PFSK-1 (cell line): ENCODE measurements around the gene PC.

ENCODE experiments used
- FOXP2 ChIP-seq: optimal IDR thresholded peaks from 2 replicates; pipeline ENCODE3; 2011; ENCODE audit warnings: borderline replicate concordance, control low read depth, inconsistent platforms; ENCODE audit not compliant: insufficient read depth; ENCODE audit errors: extremely low read length, extremely low read depth
- POLR2AphosphoS5 ChIP-seq: IDR thresholded peaks from 2 replicates; pipeline ENCODE4 v1.6.1; 2012; ENCODE audit warnings: low read depth, mild to moderate bottlenecking, control low read depth, low read length, moderate library complexity
- SIN3A ChIP-seq: IDR thresholded peaks from 2 replicates; pipeline ENCODE4 v1.6.1; 2012; ENCODE audit warnings: mild to moderate bottlenecking, low read length, moderate library complexity, borderline replicate concordance; ENCODE audit not compliant: insufficient read depth
- TAF1 ChIP-seq: IDR thresholded peaks from 2 replicates; pipeline ENCODE4 v1.6.1; 2012; ENCODE audit warnings: low read length, control low read depth, borderline replicate concordance; ENCODE audit not compliant: insufficient read depth
- TF ChIP-seq, protein P1 (sequence below), 2 experiments: IDR thresholded peaks; 2 replicates each; pipeline versions ENCODE4 v1.6.1 to v1.8.0; 2011 to 2012; ENCODE audit warnings: low read depth in 2 of 2, low read length in 2 of 2, control low read depth in 1 of 2, inconsistent platforms in 1 of 2, mild to moderate bottlenecking in 1 of 2, moderate library complexity in 1 of 2; ENCODE audit not compliant: insufficient read depth in 1 of 2

Gene PC

DNA sequence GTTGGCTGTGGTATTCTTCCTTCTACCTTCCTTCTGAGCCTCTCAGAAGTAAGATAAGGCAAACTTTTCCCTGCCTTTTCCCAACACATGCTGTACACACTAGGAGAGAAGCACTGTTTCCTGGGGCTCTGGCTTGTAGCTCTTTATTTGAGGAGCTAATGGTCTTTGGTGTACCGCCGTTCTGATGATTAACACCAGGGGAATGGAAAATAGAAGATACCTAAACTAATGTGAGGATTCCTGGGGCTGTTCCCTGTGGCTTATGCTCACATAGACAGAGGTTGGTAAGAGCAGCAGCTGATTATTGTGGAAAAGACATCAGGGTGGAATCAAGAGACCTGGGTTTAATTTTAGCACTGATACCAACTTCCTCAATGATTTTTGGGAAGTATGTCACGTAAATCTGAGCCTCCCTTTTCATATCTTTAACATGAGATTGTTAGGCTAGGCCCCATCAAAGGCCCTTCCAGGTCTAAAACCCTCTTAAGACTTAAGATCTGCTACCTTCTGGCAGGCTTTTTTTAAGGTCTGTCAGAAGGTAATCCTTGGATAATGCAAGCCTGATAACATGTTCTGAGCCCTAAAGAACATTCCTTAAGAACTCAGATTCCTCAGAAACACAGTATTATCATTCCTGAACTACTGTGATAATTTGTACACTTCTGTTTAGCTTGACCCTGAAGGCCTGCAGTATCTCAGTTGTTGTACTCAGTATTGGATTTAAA is 139.8 kb downstream of the PC start:
- TF ChIP-seq, protein P1, sequence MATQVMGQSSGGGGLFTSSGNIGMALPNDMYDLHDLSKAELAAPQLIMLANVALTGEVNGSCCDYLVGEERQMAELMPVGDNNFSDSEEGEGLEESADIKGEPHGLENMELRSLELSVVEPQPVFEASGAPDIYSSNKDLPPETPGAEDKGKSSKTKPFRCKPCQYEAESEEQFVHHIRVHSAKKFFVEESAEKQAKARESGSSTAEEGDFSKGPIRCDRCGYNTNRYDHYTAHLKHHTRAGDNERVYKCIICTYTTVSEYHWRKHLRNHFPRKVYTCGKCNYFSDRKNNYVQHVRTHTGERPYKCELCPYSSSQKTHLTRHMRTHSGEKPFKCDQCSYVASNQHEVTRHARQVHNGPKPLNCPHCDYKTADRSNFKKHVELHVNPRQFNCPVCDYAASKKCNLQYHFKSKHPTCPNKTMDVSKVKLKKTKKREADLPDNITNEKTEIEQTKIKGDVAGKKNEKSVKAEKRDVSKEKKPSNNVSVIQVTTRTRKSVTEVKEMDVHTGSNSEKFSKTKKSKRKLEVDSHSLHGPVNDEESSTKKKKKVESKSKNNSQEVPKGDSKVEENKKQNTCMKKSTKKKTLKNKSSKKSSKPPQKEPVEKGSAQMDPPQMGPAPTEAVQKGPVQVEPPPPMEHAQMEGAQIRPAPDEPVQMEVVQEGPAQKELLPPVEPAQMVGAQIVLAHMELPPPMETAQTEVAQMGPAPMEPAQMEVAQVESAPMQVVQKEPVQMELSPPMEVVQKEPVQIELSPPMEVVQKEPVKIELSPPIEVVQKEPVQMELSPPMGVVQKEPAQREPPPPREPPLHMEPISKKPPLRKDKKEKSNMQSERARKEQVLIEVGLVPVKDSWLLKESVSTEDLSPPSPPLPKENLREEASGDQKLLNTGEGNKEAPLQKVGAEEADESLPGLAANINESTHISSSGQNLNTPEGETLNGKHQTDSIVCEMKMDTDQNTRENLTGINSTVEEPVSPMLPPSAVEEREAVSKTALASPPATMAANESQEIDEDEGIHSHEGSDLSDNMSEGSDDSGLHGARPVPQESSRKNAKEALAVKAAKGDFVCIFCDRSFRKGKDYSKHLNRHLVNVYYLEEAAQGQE (IDR thresholded peaks at IDR 0.05; ENCODE audit: insufficient read depth in 1 of 2, low read depth in 2 of 2, low read length in 2 of 2), result no peak
- no peak for TF ChIP-seq FOXP2
- TF ChIP-seq SIN3A, result no peak
- no peak for TF ChIP-seq POLR2AphosphoS5
- TF ChIP-seq TAF1, result no peak

DNA sequence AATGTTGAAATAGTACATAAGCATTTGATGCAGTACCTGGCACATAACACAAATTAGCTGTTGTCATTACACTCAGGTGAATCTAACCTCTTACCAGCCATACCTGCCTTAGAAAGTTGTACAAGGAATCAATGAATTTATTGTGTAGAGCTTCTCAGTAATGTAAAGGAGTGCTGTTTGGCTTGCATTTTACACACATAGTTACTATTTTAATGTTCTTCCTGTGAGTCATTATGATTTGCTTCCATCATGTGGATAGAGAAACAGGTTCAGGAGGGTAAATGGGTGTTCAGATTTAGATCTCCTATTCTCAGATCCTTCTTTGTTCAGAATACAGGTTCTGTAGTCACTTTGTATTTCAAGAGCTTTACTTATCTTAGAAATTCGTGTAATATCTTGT is 142.5 kb downstream of the PC start:
- TF ChIP-seq TAF1 (no peak), FOXP2 (no peak), POLR2AphosphoS5 (no peak), SIN3A (no peak)
- TF ChIP-seq, protein P1 (IDR thresholded peaks at IDR 0.05; ENCODE audit: insufficient read depth in 1 of 2, low read depth in 2 of 2, low read length in 2 of 2), result no peak

DNA sequence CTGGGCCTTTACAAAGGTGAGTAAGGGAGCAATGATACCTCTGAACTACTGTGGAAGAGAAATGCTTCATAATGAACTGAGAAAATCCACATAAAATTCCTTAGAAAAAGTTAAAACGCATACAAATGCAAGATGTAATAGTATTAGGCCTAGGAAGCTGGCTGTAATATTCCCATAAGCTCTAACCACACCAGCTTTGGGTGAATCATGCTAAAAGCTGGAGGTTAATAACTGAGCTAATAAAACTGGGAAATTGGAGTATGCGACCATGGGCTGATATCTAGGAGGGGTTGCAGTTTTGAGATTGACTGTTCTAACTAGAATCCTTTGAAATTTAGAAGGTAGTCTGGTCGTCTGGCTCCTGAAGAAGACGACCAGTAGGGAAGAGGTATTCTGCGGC is 143.5 kb downstream of the PC start:
- TF ChIP-seq, protein P1 (IDR thresholded peaks at IDR 0.05; ENCODE audit: insufficient read depth in 1 of 2, low read depth in 2 of 2, low read length in 2 of 2), result no peak
- TF ChIP-seq POLR2AphosphoS5 (no peak), SIN3A (no peak), FOXP2 (no peak), TAF1 (no peak)

DNA sequence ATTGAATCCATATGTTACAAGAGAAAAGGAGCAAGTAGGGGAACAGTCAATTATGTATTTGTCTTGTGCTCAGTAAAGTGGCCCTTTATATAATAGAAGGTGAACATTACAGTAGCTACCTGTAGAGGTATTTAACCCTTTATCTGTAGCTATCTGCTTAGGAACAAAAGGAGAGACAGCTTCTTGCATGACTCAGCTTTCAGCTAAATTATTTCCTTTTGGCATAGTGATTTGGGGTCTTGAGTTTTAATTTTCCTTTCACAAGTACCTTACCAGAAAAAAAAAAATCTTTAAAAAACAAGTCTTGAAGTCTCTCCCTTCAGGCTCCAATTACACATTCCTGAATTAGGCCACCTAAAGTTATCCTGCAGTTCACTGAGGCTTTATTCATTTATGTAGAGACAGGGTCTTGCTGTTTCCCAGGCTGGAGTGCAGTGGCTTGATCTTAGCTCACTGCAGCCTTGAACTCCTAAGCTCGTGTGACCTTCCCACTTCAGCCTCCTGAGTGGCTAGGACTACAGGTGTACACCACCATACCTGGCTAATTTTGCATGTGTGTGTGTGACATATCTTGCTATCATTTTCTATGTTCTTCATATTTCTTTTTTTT is 147.5 kb downstream of the PC start:
- no peak for TF ChIP-seq FOXP2
- TF ChIP-seq POLR2AphosphoS5, result no peak
- no peak for TF ChIP-seq TAF1
- TF ChIP-seq SIN3A, result no peak
- TF ChIP-seq, protein P1 (IDR thresholded peaks at IDR 0.05; ENCODE audit: insufficient read depth in 1 of 2, low read depth in 2 of 2, low read length in 2 of 2), result no peak

DNA sequence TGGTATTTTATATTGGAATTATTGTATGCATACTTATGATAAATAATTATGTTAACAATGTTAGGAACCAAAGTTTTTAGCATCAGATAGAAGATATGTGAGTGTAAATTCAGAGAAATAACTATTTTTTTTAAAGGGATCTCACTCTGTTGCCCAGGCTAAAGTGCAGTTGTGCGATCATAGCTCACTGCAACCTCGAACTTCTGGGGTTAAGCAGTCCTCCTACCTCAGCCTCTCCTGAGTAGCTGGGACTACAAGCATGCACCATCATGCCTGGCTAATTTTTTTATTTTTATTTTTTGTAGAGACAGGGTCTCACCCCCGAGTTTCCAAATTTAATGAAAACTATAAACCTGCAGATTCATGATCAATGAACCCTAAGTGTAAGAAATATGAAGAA is 148.6 kb downstream of the PC start:
- TF ChIP-seq TAF1 (no peak), POLR2AphosphoS5 (no peak), FOXP2 (no peak), SIN3A (no peak)
- TF ChIP-seq, protein P1 (IDR thresholded peaks at IDR 0.05; ENCODE audit: insufficient read depth in 1 of 2, low read depth in 2 of 2, low read length in 2 of 2), result no peak
